ENCODE results near the gene PRKN.

Gene PRKN

DNA sequence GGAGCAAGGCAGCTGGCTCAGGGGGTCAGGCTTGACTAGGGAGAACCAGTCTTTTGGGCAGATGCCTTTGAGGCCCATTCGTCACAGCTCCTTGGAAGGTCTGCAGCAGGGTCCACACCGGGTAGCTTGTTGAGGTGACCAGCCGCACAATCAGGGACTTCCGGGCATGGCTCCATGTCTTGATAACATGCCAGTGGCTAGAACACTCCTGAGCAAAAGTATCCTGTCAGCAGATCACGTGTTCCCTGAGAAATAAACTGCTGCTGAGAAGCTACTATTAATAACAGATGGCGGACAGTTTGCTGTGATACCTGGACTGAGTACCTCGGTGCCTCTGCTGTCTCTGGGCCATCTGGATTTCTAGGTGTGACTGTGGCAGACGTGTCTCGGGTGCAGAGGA, 235.9 kb downstream of the PRKN start:
- H3K4me1 ChIP-seq (ENCODE audit: low read length) = no peaks in the 10 kb centered on the region
- no peaks in the 10 kb centered on the region for H4K20me1 ChIP-seq (ENCODE audit: insufficient read depth, low read length)
- H3K79me2 ChIP-seq (ENCODE audit: low read length) = no peaks in the 10 kb centered on the region
- H3F3A ChIP-seq (ENCODE audit: insufficient read depth, low read length) = no peaks in the 10 kb centered on the region
- no peak overlapping the region for H3K4me3 ChIP-seq (ENCODE audit: low read length)
- DNase-seq = no peak
- no peaks in the 10 kb centered on the region for H3K9me2 ChIP-seq (replicated peaks; ENCODE audit: insufficient read depth, low read length)
- H2AFZ ChIP-seq (ENCODE audit: low read length) = no peak overlapping the region
- no peak overlapping the region for H3K9ac ChIP-seq (ENCODE audit: low read length)
- H3K27me3 ChIP-seq (replicated peaks; ENCODE audit: insufficient read depth, low read length) = no peaks in the 10 kb centered on the region
- H3K4me2 ChIP-seq (ENCODE audit: low read depth, low read length) = no peak overlapping the region
- H3K36me3 ChIP-seq (replicated peaks; ENCODE audit: insufficient read depth, low read length) = no peaks in the 10 kb centered on the region
- H3K9me3 ChIP-seq (replicated peaks; ENCODE audit: insufficient read depth, low read length) = no peaks in the 10 kb centered on the region
- TF ChIP-seq EZH2 (optimal IDR thresholded peaks at IDR 0.05; ENCODE audit: low read depth, low read length) = no peak
- no peak overlapping the region for H3K27ac ChIP-seq (ENCODE audit: low read length)

DNA sequence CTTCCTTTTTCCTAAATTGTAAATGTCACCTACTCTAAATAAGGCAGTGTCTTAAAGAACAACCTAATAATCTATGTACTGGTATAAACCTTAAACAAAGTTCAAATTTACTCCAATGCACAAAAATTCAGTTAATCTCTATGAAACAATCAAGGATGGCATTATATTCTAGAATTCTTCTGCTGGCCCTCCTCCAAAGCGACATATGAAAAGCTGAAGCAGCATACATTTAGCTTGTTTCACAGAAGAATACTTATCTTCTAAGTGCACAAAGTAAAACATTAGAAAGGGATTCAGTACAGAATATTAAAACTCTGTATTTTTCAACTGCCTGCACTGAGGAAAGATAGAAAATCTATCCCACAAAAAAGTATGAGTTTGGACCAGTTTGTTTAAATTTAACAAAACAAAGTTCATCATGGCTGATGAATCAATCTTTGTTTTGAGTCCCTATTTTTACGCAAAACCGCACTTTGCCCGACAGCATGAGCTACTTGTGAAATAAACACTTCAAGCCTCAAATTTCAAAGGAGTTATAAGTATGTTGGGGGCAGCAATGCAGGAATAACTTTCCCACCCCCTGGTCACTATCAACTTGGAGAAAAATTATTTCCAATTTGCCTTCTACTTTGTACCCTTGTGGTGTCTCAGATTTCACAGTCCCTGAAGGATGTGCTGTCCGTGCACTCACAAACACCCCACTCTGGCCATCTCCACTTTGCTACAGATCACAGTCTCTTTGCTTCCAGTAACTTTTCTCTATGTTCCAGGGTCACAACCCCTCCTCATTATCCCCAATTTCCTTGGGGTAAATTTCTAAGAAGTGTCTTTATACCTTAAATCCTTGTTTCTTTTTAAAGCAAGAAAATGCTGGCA, 238.2 kb downstream of the PRKN start:
- no peak for TF ChIP-seq EZH2phosphoT487 (IDR thresholded peaks at IDR 0.05; ENCODE audit: low read length)
- TF ChIP-seq, protein P1, sequence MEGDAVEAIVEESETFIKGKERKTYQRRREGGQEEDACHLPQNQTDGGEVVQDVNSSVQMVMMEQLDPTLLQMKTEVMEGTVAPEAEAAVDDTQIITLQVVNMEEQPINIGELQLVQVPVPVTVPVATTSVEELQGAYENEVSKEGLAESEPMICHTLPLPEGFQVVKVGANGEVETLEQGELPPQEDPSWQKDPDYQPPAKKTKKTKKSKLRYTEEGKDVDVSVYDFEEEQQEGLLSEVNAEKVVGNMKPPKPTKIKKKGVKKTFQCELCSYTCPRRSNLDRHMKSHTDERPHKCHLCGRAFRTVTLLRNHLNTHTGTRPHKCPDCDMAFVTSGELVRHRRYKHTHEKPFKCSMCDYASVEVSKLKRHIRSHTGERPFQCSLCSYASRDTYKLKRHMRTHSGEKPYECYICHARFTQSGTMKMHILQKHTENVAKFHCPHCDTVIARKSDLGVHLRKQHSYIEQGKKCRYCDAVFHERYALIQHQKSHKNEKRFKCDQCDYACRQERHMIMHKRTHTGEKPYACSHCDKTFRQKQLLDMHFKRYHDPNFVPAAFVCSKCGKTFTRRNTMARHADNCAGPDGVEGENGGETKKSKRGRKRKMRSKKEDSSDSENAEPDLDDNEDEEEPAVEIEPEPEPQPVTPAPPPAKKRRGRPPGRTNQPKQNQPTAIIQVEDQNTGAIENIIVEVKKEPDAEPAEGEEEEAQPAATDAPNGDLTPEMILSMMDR (IDR thresholded peaks at IDR 0.05; ENCODE audit: low read length) = no peak
- no peak for TF ChIP-seq EZH2 (optimal IDR thresholded peaks at IDR 0.05; ENCODE audit: low read depth, low read length)
- H3K4me1 ChIP-seq (ENCODE audit: low read length) = no peaks in the 10 kb centered on the region
- no peak overlapping the region for H3K27ac ChIP-seq (ENCODE audit: low read length)
- no peaks in the 10 kb centered on the region for H3K79me2 ChIP-seq (ENCODE audit: low read length)
- H3K36me3 ChIP-seq (replicated peaks; ENCODE audit: insufficient read depth, low read length) = no peaks in the 10 kb centered on the region
- no peaks in the 10 kb centered on the region for H3F3A ChIP-seq (ENCODE audit: insufficient read depth, low read length)
- H3K9me2 ChIP-seq (replicated peaks; ENCODE audit: insufficient read depth, low read length) = no peaks in the 10 kb centered on the region
- no peak for DNase-seq
- no peak overlapping the region for H2AFZ ChIP-seq (ENCODE audit: low read length)
- no peak overlapping the region for H3K9ac ChIP-seq (ENCODE audit: low read length)
- no peak overlapping the region for H3K4me3 ChIP-seq (ENCODE audit: low read length)
- no peaks in the 10 kb centered on the region for H4K20me1 ChIP-seq (ENCODE audit: insufficient read depth, low read length)
- H3K4me2 ChIP-seq (ENCODE audit: low read depth, low read length) = no peak overlapping the region
- no peaks in the 10 kb centered on the region for H3K9me3 ChIP-seq (replicated peaks; ENCODE audit: insufficient read depth, low read length)
- no peaks in the 10 kb centered on the region for H3K27me3 ChIP-seq (replicated peaks; ENCODE audit: insufficient read depth, low read length)

DNA sequence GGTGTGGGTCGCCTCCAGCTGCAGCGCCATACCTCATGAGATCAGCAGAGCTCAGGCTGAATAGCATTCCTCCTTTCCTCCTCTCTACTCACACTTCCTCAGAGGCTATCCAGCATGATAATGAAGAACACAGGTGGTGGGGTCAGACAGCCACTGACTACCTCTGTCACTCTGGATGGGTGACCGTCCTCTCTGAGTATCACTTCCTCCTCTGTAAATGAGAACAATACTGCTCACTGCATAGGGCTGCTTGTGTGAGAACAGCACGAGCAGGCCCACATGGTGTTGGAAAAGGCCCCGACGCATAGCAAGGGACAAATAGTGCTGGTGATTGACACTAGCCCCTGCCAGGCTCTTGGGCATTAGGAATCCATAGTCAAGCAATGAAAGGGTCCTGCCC, 239.1 kb downstream of the PRKN start:
- Histone ChIP-seq H3K4me1 (ENCODE audit: low read length) (no peaks in the 10 kb centered on the region), H3K36me3 (replicated peaks; ENCODE audit: insufficient read depth, low read length) (no peaks in the 10 kb centered on the region), H2AFZ (ENCODE audit: low read length) (no peak overlapping the region), H3K79me2 (ENCODE audit: low read length) (no peaks in the 10 kb centered on the region), H4K20me1 (ENCODE audit: insufficient read depth, low read length) (no peaks in the 10 kb centered on the region), H3K4me3 (ENCODE audit: low read length) (no peak overlapping the region), H3K9ac (ENCODE audit: low read length) (no peak overlapping the region), H3K27ac (ENCODE audit: low read length) (no peak overlapping the region), H3K27me3 (replicated peaks; ENCODE audit: insufficient read depth, low read length) (no peaks in the 10 kb centered on the region), H3K9me3 (replicated peaks; ENCODE audit: insufficient read depth, low read length) (no peaks in the 10 kb centered on the region), H3K9me2 (replicated peaks; ENCODE audit: insufficient read depth, low read length) (no peaks in the 10 kb centered on the region), H3K4me2 (ENCODE audit: low read depth, low read length) (no peak overlapping the region), H3F3A (ENCODE audit: insufficient read depth, low read length) (no peaks in the 10 kb centered on the region)
- TF ChIP-seq EZH2 (optimal IDR thresholded peaks at IDR 0.05; ENCODE audit: low read depth, low read length) = no peak
- no peak for TF ChIP-seq EZH2phosphoT487 (IDR thresholded peaks at IDR 0.05; ENCODE audit: low read length)
- TF ChIP-seq, protein P1 (IDR thresholded peaks at IDR 0.05; ENCODE audit: low read length) = no peak
- no peak for DNase-seq

DNA sequence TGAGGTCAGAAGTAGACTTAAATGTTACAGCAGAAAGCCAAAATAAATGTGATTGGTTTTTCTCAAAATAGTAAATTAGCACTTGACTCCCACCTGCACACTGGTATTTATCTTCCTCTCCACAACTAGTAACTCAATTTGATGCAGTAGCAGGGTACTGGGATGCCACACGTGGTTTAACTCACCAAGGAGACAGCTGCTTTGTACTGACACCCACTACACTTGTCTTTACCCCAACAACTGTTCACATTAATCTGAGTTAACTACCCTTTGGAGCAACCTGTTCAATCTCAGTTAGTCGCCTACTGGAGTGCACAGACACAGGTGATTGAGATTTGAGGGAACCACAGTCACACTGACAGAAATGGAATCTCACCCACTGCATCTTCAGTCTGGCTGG, 242.1 kb downstream of the PRKN start:
- Histone ChIP-seq H3K36me3 (replicated peaks; ENCODE audit: insufficient read depth, low read length) (no peaks in the 10 kb centered on the region), H3K4me3 (ENCODE audit: low read length) (no peak overlapping the region), H3K9me3 (replicated peaks; ENCODE audit: insufficient read depth, low read length) (no peaks in the 10 kb centered on the region), H3K9me2 (replicated peaks; ENCODE audit: insufficient read depth, low read length) (no peaks in the 10 kb centered on the region), H3K79me2 (ENCODE audit: low read length) (no peaks in the 10 kb centered on the region), H3K9ac (ENCODE audit: low read length) (no peak overlapping the region), H3K4me2 (ENCODE audit: low read depth, low read length) (no peak overlapping the region), H3K4me1 (ENCODE audit: low read length) (no peaks in the 10 kb centered on the region), H2AFZ (ENCODE audit: low read length) (no peak overlapping the region), H3F3A (ENCODE audit: insufficient read depth, low read length) (no peaks in the 10 kb centered on the region), H3K27ac (ENCODE audit: low read length) (no peak overlapping the region), H4K20me1 (ENCODE audit: insufficient read depth, low read length) (no peaks in the 10 kb centered on the region), H3K27me3 (replicated peaks; ENCODE audit: insufficient read depth, low read length) (no peaks in the 10 kb centered on the region)
- no peak for DNase-seq
- TF ChIP-seq EZH2phosphoT487 (IDR thresholded peaks at IDR 0.05; ENCODE audit: low read length) (no peak), EZH2 (optimal IDR thresholded peaks at IDR 0.05; ENCODE audit: low read depth, low read length) (no peak)
- TF ChIP-seq, protein P1 (IDR thresholded peaks at IDR 0.05; ENCODE audit: low read length) = no peak
